ENCODE results near the gene KLHL35.
A peak's percentile ranks its signal among the peaks of the same experiment; 100 is the strongest.
"Not testable (repeated sequence)": the region's sequence is repeated elsewhere in the genome, so short reads cannot be mapped to it uniquely, and the experiment has no call there.

Gene KLHL35

GRCh38 chr11:75422248-75423231 lies 10.5 kb downstream of the KLHL35 start:
- DNase-seq, result peak; percentile 89

GRCh38 chr11:75421902-75422247 lies 11.1 kb downstream of the KLHL35 start:
- no peak for DNase-seq

DNA sequence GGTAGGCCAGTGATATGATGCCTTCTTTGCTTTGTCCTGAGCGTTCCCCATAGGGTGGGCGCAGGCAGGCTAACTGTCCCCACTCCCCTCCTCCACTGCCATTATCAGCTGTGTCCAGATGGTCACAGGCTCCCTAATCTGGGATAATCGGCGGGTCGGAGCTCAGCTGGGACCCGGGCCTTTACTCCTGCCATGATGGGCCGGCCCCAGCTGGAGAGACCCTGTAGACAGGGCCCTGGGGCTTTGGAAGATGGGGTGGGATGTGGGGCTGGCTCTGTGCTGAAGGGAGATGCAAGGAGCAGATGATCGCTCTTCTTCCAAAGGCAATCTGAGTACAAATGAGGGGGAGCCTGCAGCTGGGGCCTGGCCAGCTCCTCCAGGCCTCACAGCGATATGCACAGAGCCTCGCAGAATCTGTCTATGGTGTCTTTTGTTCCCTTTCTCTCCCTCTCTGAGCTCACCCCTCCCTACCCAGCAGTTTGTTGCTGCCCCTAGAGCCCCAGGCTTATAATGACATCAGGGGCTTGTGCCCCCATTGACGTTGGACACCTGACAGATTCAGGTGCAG lies 11.9 kb downstream of the KLHL35 start:
- DNase-seq, result no peak

GRCh38 chr11:75420224-75421034 lies 12.6 kb downstream of the KLHL35 start:
- no peak for DNase-seq

GRCh38 chr11:75413864-75414263 lies 19.1 kb downstream of the KLHL35 start:
- DNase-seq, result no peak

DNA sequence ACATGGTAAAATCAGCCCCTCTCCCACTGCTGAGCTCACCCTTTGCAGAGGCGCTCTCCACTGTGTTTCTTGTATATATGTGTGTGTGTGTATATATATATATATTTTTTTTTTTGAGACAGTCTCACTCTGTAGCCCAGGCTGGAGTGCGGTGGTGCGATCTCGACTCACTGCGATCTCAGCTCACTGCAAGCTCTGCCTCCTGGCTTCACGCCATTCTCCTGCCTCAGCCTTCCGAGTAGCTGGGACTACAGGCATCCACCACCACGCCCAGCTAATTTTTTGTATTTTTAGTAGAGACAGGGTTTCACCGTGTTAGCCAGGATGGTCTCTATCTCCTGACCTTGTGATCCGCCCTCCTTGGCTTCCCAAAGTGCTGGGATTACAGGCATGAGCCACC lies 19.9 kb downstream of the KLHL35 start:
- DNase-seq, result not testable (repeated sequence)

DNA sequence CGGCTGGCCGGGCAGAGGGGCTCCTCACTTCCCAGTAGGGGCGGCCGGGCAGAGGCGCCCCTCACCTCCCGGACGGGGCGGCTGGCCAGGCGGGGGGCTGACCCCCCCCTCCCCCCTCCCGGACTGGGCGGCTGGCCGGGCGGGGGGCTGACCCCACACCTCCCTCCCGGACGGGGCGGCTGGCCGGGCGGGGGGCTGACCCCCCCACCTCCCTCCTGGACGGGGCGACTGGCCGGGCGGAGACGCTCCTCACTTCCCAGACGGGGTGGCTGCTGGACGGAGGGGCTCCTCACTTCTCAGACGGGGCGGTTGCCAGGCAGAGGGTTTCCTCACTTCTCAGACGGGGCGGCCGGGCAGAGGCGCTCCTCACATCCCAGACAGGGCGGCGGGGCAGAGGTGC lies 23.0 kb downstream of the KLHL35 start:
- not testable (repeated sequence) for DNase-seq

DNA sequence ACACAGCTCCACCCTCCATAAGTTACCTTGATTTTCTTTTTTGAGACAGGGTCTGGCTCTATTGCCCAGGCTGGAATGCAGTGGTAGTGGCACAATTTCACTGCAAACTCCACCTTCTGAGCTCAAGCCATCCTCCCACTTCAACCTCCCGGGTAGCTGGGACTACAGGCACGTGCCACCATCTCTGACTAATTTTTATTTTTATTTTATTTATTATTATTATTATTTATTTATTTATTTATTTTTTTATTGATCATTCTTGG lies 24.1 kb downstream of the KLHL35 start:
- DNase-seq, result no peak

GRCh38 chr11:75406338-75406777 lies 26.6 kb downstream of the KLHL35 start:
- peak; percentile 26 for DNase-seq

DNA sequence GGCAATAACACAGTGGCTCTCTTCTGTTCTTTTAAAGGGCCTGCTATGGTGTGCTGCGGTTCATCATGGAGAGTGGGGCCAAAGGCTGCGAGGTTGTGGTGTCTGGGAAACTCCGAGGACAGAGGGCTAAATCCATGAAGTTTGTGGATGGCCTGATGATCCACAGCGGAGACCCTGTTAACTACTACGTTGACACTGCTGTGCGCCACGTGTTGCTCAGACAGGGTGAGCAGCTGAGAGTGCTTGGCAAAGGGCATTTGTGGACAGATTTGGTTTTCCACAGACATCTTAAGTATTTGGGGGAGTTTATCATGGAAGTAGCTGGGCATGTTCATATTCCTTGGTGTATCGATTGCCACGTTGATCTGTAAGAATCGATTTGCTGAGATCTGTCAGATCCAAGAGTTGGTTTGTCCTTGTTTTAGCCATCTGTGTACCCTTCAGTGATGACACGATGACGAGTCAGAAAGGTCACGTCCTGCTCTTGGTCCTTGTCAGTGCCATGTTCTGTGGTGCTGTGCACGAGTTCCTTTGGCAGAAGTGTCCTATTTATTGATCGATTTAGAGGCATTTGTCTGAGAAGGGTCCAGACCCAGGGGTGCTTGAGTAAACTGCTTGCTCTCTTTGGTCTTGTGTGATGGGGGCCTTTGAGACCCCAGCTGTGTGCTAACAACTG lies 28.9 kb downstream of the KLHL35 start:
- no peak for DNase-seq

DNA sequence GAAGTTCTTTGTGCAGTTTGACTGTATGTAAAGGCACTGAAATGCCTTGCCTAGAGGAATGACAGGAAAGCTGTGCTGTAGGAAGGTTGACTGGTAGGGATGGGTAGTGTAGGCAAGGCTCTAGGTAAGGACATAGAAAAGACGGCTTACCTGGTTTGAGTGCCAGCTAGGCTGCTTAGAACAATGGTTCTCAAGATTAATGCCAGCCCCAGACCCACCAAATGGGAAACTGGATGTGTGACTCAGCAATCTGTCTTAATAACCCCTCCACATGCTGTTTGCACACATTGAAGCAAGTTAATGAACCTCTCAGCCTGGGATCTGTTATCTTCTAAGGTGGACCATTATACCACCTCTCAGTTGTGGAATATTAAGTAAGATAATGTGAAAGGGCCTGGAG lies 30.0 kb downstream of the KLHL35 start:
- DNase-seq, result no peak

DNA sequence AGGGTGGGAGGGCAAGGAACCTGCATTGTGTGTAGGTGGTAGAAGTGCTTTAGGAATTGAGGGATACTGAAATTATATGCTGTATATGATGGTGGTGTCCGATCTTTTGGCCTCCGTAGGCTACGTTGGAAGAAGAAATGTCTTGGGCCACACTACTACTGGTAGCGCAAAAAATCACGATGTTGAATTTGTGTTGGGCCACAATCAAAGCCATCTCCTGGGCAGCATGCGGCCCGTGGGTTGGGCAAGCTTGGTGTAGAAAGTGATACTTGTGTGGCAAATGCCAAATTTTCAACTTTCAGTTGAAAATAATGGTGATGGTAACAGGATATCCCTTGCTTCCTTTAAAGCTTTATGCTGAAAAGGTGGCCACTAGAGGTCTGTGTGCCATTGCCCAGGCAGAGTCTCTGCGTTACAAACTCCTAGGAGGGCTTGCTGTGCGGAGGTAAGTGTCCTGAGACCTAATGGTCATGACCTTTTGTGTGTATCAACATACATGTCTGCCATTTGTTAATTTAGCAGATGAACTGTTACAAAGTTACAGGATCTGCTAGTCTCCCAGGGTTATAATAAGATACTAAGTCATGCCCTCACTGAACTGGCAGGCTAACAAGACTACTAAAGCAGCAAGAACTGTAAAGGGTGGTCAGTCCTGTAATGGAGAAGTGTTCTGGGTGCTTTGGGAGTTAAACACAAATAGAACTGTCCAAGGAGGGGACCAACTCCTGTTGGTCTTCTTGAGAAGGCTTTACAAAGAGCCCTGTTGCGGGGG lies 30.8 kb downstream of the KLHL35 start:
- no peak for DNase-seq

DNA sequence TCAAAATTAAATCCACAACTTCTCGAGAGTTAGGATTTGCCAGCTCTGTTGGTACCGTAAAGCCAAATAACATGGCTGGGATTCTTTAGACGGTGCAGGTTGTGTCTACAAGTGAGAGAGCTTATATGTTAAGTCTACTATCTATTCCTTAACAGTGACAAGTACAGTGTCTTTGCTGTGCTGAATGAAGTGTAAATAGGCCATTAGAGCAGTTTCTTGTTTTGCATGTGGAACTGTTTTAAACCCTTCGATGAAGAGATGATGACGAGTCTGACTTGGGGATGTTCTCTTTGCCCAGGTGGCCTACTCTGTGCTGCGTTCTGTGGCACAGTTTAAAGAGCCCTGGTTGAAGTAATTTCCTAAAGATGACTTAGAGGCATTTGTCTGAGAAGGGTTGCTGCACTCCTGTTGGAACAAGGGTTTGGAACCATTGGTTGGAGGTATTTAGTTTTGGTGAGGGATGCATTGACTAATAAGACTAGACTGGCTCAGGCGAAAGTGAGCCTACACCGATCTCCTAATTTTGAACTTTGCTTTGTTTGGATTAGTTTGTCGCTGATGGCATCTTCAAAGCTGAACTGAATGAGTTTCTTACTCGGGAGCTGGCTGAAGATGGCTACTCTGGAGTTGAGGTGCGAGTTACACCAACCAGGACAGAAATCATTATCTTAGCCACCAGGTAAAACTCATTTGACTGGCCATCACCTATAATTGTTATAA lies 32.7 kb downstream of the KLHL35 start:
- no peak for DNase-seq

GRCh38 chr11:75399344-75400145 lies 33.5 kb downstream of the KLHL35 start, which contains the start of gene RPS3:
Gene RPS3, plus strand, starts transcription at chr11:75399518. Its CDS starts 30 bp downstream, at chr11:75399548.
- peak; percentile 94 for DNase-seq

DNA sequence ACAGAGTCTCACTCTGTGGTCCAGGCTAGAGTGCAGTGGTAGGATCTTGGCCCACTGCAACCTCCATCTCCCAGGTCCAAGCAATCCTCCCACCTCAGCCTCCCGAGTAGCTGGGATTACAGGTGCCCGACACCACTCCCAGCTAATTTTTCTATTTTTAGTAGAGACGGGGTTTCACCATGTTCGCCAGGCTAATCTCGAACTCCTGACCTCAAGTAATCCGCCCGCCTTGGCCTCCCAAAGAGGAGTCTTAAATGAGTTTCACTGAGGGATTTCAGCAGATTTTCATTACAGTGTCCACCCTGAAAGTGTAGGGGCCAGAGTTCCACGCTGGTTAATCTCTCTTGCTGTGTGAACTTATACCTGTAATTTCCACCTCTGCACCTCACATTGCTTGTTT lies 34.1 kb downstream of the KLHL35 start:
- DNase-seq, result no peak

DNA sequence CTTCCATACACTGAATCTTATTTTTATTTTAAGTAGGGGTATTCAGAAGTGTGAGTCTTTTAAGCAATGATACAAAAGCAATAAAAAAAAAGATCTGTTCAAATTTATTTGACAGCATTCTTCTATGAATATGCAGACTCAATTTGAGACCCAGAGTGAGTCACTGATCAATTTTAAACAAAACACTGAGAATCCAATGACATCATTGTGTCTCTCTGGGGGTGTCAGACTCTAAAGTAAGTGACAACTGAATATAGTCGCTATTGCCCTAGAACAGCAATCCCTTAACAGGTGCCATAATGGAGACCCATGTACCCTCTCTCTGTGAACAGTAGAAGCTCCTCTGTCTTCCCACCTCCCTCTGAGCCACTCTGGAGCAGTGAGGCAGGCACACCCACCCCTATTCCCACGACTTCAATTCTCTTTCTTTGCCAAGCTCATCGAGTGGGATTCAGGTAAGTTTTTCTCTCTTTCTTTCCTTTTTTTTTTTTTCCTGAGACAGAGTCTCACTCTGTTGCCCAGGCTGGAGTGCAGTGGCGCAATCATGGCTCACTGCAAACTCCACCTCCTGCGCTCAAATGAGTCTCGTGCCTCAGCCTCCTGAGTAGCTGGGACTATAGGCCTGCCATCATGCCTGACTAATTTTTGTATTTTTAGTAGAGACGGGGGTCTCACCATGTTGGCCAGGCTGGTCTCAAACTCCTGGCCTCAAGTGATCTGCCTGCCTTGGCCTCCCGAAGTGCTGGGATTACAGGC lies 38.7 kb downstream of the KLHL35 start:
- DNase-seq, result no peak

- DNase-seq, result no peak
Measured at GRCh38 chr11:75389925-75390324, 43.1 kb downstream of the KLHL35 start.

DNA sequence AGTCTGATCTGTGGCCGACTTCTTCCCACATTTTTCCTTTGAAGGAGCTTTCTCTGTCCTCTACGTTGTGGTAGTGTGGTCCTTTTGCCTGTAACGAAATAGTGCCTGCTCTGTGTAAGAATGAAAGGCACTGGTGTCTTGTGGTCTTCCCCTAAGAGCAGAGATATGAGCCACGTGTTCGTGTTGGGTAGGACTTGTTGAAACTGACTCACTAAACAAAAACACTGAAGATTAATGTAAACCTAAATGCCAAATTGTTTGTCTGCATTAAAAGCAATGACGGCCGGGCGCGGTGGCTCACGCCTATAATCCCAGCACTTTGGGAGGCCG lies 43.8 kb downstream of the KLHL35 start:
- no peak for DNase-seq

DNA sequence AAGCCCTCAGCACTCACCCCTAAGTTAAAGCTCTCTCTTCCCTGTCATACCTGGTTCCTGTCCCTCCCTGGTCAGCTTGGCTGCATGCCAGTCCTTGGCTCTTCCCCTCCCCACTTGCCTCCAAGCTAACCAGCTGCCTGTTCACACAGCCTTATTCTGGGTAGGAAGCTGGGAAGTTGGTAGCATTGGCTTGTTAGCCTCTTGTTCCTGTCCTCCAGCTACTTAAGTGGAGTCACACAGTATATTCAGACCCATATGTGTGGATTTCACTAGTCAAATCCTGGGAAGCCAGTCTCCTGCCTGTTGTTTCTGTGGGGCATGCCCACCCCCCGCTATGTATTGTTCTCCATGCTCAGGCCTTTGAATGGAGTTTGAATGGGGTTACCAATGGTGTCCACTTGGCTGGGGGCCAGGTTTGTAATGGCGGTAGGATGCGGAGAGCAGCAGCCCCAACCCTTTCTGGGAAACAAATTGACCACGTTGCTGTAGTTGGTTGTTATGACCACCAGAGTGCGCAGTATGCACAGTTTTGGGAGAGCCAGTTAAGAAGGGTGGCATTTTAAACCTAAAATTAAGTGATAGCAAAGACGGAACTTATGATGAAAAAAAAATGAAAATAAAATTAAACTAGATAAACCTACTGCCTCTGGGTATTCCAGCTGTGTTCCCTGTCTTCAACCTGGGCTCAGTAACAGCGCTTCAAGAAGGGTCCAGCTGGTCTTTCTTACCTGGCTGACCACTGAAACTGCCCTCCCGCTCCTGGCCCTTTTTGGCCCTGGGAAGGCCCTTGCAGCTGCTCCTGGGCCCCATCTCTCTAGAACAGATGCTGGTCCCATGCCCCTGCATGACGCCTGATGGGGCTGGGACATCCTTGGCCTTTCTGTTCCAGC lies 44.4 kb downstream of the KLHL35 start:
- peak; percentile 91 for DNase-seq
